HL-60 (cell line): ENCODE results near the gene SIKE1.
"Not testable (repeated sequence)": the region's sequence is repeated elsewhere in the genome, so short reads cannot be mapped to it uniquely, and the experiment has no call there.

ENCODE experiments used
- DNase-seq, 2 experiments: peaks; one replicate each; pipeline ENCODE4 v3.0.0-alpha.2; 2010 to 2020; ENCODE audit warnings: low read depth in 1 of 2, low spot score in 1 of 2
- H3K27ac ChIP-seq: fragments of 250-450 bp; sonication (Bioruptor Pico); replicated peaks from 2 replicates; pipeline ENCODE4 v1.5.1; 2020; ENCODE audit warnings: mild to moderate bottlenecking, moderate library complexity
- H3K27me3 ChIP-seq: fragments of 250-450 bp; sonication (Bioruptor Pico); 2 replicates; pipeline ENCODE4 v1.5.1; 2021; ENCODE audit warnings: mild to moderate bottlenecking, moderate library complexity; ENCODE audit not compliant: insufficient read depth, poor library complexity, severe bottlenecking
- H3K4me3 ChIP-seq: replicated peaks from 2 replicates; pipeline ENCODE4 v1.5.1; 2011; ENCODE audit warnings: mild to moderate bottlenecking, control low read depth, low read length; ENCODE audit not compliant: insufficient read depth
- CTCF ChIP-seq: IDR thresholded peaks from one replicate; pipeline ENCODE4 v1.5.1; 2011; ENCODE audit warnings: low read length, control low read depth, inconsistent platforms; ENCODE audit not compliant: insufficient read depth
- GABPA ChIP-seq: IDR thresholded peaks from 2 replicates; pipeline ENCODE4 v1.6.1; 2012; ENCODE audit warnings: low read depth
- POLR2AphosphoS5 ChIP-seq: IDR thresholded peaks from 2 replicates; pipeline ENCODE4 v1.6.1; 2012; ENCODE audit warnings: low read depth
- REST ChIP-seq: IDR thresholded peaks from 2 replicates; pipeline ENCODE4 v1.6.1; 2012; ENCODE audit warnings: low read depth; ENCODE audit not compliant: insufficient replicate concordance
- SPI1 ChIP-seq: IDR thresholded peaks from 2 replicates; pipeline ENCODE4 v1.6.1; 2012; ENCODE audit warnings: low read depth, mild to moderate bottlenecking, borderline replicate concordance
- long read RNA-seq: library from polyadenylated mRNA; unstranded; transcript quantifications from one replicate; pipeline ENCODE4 v2.0.0, GENCODE V29; 2020

Gene SIKE1
- long read RNA-seq, full-length matches to known transcripts, result 148 of 175 reads
- long read RNA-seq, partial matches to known transcripts, result 2 of 175 reads
- long read RNA-seq, other reads (novel, unspliced or antisense), result 25 of 175 reads

- peak; percentile 93 for TF ChIP-seq POLR2AphosphoS5
- TF ChIP-seq CTCF, result no peak
- peak; percentile 66 for TF ChIP-seq GABPA
- Histone ChIP-seq H3K27me3 (peaks cover 2% of the 10 kb centered on the region), H3K4me3 (peak within 1 kb of the TSS; percentile 76), H3K27ac (peak within 1 kb of the TSS; percentile 74)
- DNase-seq, result peak; percentile 86 to 98
Measured at GRCh38 chr1:114780344-114781226, at the start of gene SIKE1. TSS of gene SIKE1 (minus strand) at chr1:114780685. CDS start at chr1:114780607, 78 bp downstream.

GRCh38 chr1:114830075-114830474, 49.6 kb upstream of the SIKE1 start:
- not testable (repeated sequence) for H3K27ac ChIP-seq, H3K4me3 ChIP-seq, DNase-seq, H3K27me3 ChIP-seq

GRCh38 chr1:114828251-114828650, 47.8 kb upstream of the SIKE1 start:
- TF ChIP-seq POLR2AphosphoS5 (no peak), REST (no peak), CTCF (no peak), SPI1 (no peak), GABPA (no peak)
- no peak for DNase-seq
- Histone ChIP-seq H3K27me3 (no peaks in the 10 kb centered on the region), H3K27ac (no peak overlapping the region), H3K4me3 (no peak overlapping the region)

- no peak overlapping the region for H3K27ac ChIP-seq
- DNase-seq, result no peak
- no peaks in the 10 kb centered on the region for H3K27me3 ChIP-seq
- no peak for TF ChIP-seq GABPA
- TF ChIP-seq CTCF, result no peak
- TF ChIP-seq REST, result no peak
- no peak for TF ChIP-seq POLR2AphosphoS5
- no peak for TF ChIP-seq SPI1
- H3K4me3 ChIP-seq, result no peak overlapping the region
Measured at GRCh38 chr1:114821978-114822377, 41.5 kb upstream of the SIKE1 start.
